ENCODE measurements around the gene SDCBP2.

Gene SDCBP2

DNA sequence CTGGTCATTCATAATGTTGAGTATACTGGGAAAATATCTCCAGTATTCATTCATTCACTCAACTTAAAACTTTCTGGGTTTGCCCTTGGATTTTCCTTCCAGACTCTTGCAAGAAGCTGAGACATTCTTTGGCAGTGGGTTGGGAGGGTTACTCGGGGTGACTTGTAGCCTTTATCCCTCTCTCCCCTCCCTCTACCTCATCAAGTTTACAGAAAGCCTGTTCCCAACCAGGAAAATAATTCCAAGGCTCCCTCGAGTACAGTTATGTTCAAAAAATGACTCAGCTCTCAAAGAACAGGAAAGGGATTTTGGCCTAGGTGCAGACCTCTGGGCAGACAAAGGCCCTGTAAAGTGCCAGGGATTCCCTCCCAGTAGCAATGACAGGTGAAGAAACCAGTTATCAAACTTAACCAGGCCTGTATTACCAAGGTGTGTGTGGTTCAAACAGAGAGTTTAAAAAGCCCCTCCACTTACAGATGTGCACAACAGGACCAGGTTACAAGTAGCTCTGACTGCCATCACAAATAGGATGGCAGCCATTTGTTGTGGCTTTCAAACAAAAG, 41.7 kb upstream of the SDCBP2 start:
- H3K4me3 ChIP-seq (ENCODE audit: low read depth, low read length): no peak overlapping the region
- TF ChIP-seq, protein P1, sequence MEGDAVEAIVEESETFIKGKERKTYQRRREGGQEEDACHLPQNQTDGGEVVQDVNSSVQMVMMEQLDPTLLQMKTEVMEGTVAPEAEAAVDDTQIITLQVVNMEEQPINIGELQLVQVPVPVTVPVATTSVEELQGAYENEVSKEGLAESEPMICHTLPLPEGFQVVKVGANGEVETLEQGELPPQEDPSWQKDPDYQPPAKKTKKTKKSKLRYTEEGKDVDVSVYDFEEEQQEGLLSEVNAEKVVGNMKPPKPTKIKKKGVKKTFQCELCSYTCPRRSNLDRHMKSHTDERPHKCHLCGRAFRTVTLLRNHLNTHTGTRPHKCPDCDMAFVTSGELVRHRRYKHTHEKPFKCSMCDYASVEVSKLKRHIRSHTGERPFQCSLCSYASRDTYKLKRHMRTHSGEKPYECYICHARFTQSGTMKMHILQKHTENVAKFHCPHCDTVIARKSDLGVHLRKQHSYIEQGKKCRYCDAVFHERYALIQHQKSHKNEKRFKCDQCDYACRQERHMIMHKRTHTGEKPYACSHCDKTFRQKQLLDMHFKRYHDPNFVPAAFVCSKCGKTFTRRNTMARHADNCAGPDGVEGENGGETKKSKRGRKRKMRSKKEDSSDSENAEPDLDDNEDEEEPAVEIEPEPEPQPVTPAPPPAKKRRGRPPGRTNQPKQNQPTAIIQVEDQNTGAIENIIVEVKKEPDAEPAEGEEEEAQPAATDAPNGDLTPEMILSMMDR (IDR thresholded peaks at IDR 0.05; ENCODE audit: borderline replicate concordance, insufficient read depth, low read depth, low read length): no peak

DNA sequence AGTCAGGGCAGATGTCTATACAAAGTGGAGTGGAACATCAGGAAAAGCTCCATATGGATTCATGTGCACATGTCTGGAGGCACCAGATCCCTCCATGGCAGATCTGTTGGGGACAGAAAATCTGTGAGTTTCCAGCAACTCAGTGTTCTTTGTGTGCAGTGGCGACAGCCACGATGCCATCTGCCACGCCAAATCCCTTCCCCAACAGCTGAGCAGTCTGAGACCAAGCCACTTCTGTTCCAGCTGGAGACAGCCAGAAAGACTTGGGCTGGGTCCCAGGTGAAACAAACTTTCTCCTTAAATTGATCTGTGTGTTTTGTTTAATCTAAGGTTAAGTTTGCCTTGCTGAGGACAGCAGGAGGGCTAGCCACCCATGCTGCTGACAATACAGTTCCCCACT, 41.0 kb upstream of the SDCBP2 start:
- TF ChIP-seq, protein P1 (IDR thresholded peaks at IDR 0.05; ENCODE audit: borderline replicate concordance, insufficient read depth, low read depth, low read length): no peak
- H3K4me3 ChIP-seq (ENCODE audit: low read depth, low read length): no peak overlapping the region

DNA sequence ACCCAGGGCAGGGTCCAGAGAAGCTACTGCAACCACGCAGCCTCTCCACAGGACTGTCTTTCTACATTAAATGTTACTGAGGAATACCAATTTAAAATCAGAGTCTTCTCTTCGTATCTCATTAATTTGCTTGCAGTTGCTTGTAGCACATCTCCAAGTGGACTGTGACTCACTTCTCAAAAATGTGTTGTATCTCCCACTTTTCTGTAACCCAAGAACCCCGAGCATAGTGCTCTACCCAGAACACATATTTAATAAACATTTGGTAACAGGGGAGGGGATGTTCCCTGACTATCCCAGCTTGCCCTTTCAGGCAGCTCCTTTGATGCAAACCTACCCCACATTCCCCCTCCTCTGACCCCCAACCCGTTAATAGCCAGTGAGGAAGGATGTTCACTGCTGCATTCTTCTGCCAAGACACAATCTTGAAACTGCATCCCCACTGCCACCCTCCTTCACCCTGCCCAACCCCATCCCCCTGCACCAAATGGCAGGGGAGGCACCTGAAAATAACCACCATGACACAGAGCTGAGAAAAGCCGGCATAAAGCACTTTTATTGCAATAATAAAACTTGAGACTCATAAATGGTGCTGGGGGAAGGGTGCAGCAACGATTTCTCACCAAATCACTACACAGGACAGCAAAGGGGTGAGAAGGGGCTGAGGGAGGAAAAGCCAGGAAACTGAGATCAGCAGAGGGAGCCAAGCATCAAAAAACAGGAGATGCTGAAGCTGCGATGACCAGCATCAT, 39.7 kb upstream of the SDCBP2 start:
- TF ChIP-seq, protein P1 (IDR thresholded peaks at IDR 0.05; ENCODE audit: borderline replicate concordance, insufficient read depth, low read depth, low read length): no peak
- no peak overlapping the region for H3K4me3 ChIP-seq (ENCODE audit: low read depth, low read length)

DNA sequence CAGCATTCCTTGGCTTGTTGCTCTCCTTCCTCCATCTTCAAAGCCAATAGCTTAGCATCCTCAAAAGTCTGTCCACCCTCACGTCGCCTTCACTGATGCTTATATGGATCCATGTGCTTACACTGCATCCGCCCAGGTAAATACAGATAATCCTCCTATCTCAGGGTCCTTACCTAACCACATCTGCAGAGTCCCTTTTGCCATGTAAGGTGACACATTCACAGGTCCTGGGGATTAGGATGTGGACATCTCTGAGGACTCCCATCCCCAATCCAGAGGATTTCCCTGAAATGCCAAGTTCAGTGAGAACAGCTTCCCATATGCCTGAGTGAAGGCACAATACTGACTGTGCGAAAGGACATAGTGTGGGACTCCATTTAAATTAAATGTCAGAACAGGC, 38.5 kb upstream of the SDCBP2 start:
- TF ChIP-seq, protein P1 (IDR thresholded peaks at IDR 0.05; ENCODE audit: borderline replicate concordance, insufficient read depth, low read depth, low read length): no peak
- no peak overlapping the region for H3K4me3 ChIP-seq (ENCODE audit: low read depth, low read length)

DNA sequence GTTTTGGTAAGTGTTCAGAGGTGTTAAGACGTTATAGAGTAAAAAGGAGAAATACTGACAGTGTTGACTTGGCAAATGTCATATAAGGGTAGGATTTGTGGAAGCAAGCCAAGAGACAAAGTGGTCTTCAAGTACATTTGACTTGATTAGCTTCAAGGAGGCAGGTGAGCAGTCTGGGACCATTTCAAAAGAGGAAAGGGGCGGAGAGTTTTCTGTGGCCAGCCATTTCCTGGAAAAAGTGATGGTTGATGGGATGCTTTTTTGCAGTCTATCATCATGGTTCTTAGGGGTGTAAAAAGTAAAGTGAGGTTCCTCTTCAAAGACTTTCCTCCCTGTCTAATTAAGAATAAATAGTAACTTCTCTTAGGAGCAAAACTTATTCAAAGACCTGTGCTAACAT, 35.2 kb upstream of the SDCBP2 start:
- TF ChIP-seq, protein P1 (IDR thresholded peaks at IDR 0.05; ENCODE audit: borderline replicate concordance, insufficient read depth, low read depth, low read length): no peak

DNA sequence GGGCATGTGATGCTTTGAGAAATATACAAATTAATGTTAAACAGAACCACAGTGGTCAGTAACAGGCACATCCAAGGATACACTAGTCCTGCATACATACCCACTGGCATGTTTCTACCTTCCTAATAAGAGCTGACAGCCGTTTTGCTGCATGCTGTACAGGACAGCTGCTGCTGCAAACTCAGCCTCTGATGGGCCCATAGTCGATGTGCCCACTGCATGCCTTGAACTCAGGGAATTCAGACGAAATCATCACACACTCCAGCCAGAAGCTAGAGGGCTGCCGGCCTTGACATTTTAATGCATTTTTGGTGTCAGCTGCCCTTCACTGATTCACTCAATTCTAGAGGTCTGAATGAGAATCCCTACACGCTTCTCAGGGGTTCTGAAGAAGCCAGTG, 34.6 kb upstream of the SDCBP2 start:
- TF ChIP-seq, protein P1 (IDR thresholded peaks at IDR 0.05; ENCODE audit: borderline replicate concordance, insufficient read depth, low read depth, low read length): no peak
- no peak overlapping the region for H3K4me3 ChIP-seq (ENCODE audit: low read depth, low read length)

More for the DNA sequence above, 35.2 kb upstream of the SDCBP2 start:
- no peak overlapping the region for H3K4me3 ChIP-seq (ENCODE audit: low read depth, low read length)

DNA sequence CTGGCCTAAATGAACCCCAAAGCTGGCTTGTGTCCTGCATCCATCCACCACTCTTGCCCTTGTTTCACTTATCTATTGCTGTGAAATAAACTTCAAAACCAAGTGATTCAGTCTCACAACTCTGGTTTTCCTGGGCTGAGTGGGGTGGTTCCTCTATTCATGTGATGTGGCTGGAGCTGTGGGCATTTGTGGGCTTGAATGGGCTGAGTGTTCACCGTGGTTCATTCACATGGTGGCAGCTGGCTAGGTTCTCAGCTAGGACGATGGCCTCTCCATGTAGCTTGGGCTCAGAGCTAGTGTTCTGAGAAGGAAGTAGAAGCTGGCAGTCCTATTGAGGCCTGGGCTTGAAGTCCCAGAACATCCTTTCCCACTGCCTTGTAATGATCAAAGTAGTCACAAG, 33.5 kb upstream of the SDCBP2 start:
- H3K4me3 ChIP-seq (ENCODE audit: low read depth, low read length): no peak overlapping the region
- TF ChIP-seq, protein P1 (IDR thresholded peaks at IDR 0.05; ENCODE audit: borderline replicate concordance, insufficient read depth, low read depth, low read length): no peak

Data from GM12875 (cell line).